Measurements from ENCODE around the gene SNX11.

The SNX11 gene

DNA sequence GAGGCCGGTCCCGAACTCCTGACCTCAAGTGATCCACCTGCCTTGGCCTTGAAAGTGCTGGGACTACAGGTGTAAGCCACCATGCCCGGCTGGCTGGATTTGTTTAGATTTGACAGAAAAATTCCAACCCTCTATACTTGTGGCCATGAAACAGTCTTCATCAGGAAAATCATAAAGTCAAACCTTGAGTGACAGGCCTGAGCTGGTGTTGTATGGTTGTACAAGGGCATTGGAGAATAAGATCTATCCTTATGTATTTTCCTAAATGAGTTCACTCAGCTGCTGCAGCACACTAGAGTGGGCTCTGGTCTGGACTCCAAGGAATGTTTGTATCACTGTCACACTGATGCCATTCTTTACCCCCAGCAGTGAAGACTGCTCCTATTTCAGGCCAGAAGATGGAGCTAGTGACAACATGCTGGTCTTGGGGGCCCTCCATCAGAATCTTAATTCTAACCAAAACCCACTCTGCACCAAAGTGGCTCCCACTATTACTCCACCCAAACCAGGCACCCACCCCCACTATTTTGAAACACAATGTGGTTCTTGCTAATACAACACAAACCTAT lies 27.4 kb downstream of the SNX11 start:
- FAIRE-seq: no peak

DNA sequence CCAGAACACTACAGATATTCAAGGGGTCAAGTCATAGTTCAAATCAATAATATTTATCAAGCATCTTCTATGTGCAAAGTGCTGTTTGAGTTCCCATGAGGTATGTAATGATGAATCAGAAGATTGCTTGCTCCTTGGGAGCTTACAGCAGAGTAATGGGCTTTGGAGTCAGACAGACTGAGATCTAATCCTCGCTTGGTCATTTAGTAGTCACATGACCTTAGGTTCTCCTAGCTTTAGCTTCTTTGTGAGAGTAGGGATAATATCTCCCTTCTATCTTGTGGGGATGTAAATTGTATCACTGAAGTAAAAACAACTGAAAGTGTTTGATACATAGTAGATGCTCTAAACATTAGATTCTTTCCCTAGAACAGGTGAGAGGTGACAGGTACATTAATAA lies 30.1 kb downstream of the SNX11 start:
- no peak for FAIRE-seq

DNA sequence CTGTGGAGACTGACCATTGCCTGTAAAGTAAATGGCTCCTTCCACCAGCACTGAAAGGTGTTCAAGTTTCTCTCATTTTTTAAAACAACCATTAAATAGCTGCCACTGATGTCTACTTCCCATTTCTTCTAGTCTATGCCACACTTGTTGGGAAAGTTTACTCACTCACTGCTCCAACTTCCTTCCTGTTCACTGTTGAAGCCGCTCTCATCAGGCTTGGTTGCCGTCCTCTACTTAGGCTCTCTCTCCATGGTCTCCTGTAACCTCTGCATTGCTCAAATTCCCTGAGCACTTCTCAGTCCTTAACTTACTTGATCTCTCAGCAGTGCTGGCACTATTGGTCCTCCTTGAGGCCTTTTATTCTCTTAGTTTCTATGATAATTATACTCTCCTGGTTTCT lies 32.4 kb downstream of the SNX11 start:
- no peak for FAIRE-seq

DNA sequence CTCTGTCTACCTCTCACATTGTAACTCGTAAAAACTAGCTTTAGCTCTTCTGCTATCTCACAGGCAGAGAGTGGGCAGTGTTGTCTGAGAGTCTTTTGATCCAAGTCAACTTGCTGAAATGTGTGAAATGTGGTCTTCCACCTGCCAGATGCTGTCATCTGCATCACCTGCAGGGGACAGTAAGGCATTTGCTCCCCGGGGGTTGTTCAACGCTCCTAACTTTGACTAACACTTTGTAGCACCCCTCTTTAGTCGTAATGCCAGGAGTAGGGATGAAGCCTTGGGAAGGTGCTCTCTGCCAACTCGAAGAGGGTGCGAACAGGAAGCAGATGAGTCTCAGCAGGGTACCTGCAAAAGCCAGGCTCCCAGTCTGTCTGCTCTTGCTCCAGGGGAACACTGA lies 36.1 kb downstream of the SNX11 start:
- FAIRE-seq: no peak

DNA sequence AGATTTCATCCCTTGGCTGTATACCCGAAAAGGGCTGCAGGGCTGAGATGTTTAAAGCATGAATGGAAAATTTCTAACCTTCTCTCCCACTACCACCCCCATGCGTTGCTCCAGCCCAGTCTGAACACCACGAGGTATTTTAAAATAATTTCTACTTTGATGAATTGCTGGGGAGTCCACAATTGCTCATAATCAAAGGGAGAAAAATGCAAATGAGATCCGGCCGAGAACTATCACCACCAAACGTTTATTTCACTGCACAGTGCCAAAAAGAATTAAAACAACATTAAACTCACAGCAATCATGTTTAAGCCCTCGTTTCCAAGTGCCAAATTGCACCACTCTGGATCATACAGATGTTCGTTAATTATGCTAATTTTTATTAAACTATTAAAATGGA lies 36.7 kb downstream of the SNX11 start:
- no peak for FAIRE-seq

GRCh38 chr17:48144976-48145798 lies 37.6 kb downstream of the SNX11 start:
- no peak for FAIRE-seq

- FAIRE-seq: no peak
Observed at GRCh38 chr17:48148029-48148770, 40.6 kb downstream of the SNX11 start.

DNA sequence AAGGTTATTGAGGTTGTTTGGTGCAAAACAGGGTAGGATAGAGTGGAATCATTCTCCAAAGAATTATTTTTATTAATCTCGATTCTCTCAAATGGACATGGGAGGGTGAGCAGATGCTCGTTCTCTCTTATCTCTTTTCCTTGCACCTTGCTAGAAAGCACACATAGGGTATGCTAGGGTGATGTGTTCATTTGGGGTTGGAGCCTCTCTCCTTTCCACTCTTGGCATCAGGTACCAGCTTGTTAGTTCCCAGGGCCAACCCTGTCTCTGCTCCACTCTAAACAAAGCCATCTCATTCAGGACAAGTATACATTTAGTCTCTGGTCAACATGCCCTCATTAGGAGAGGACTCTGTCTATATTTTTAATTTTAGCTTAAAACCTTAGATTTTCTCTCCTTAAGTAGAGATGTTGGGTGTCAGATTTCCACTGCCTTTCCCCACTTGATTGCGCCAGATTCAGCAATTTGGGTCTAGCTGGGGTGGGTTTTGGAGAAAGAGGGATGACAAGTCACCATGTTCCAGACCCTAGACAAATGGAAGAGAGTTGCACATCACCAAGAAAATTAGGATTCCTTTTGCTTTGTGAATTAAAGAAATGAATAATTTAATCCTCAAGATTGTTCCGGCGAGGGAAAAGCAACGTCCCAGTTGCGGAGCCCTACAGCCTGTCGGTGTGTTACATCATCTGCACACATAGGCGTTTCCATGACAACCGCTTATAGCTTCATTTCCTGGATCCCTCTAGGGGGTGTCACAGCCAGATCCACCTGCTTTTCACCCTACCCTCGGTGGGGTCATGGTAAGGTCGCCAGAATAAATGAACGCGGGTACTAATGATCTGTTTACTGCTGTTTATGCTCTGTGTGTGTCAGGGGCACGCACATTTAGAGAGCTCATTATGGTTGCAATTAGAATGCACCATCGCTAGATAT lies 41.6 kb downstream of the SNX11 start:
- no peak for FAIRE-seq

DNA sequence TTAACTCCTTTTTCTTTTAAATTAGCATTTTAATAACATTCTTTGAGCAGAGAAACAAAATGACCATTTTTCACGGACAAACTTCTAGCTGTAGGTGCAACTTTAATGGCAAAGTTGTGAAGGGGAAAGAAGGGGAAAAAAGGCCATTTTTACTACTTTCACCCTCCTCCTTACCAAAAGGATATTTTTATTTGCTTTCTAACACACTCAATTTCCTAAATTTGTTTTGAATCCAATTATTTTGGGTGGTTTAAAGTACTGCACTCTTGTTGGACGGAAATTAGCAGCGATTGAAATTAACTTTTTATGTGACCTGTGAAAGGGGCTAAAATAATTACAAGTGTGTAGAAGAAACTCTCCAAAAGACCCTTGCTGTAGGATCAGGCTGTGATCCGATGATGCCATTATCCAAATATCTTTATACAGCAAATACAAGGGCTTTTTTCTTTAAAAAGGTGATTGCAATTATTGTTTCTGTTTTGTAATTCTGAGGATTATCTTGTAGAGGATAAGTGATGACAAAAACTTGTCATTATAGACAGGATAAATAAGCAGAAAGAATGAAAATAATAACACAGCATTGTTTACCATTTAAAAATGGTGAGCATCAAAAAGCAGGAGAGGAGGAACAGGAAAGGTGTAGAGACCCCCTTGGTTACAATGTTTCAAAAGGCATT lies 42.4 kb downstream of the SNX11 start:
- FAIRE-seq: no peak

GRCh38 chr17:48150597-48151001 lies 43.0 kb downstream of the SNX11 start:
- no peak for FAIRE-seq

GRCh38 chr17:48151220-48151619 lies 43.7 kb downstream of the SNX11 start:
- no peak for FAIRE-seq

GRCh38 chr17:48152289-48152688 lies 44.7 kb downstream of the SNX11 start:
- FAIRE-seq: no peak

DNA sequence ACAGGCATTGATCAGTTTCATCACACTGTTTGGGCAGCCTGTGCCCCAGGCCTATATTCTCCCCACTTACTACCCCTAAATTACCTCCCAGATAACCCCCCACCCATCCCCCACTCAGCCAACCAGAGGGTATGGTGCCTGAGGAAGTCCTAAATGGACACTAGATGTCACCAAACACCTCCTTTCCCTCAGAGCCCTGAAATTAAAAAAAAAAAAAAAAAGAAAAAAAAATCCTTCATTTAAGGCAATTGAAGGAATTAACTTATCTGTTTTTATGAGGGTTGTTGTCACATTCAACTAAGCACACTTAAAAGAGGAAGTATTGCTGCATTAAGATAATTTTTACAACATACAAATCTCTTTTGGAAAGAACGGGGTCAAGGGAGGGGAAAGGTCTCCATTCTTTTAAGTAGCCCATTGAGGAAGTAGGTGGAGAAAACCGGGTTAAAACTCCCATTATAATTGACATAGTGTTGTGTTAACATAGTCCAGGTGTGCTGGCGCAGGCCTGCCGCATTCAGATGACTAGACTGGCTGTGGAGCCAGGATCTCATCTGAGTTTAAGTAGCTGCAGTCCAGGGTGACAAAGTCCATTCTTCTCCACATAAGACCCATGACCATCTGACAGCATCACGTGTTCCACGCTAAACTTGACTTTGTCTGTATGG lies 46.3 kb downstream of the SNX11 start:
- peak; percentile 85 for FAIRE-seq

DNA sequence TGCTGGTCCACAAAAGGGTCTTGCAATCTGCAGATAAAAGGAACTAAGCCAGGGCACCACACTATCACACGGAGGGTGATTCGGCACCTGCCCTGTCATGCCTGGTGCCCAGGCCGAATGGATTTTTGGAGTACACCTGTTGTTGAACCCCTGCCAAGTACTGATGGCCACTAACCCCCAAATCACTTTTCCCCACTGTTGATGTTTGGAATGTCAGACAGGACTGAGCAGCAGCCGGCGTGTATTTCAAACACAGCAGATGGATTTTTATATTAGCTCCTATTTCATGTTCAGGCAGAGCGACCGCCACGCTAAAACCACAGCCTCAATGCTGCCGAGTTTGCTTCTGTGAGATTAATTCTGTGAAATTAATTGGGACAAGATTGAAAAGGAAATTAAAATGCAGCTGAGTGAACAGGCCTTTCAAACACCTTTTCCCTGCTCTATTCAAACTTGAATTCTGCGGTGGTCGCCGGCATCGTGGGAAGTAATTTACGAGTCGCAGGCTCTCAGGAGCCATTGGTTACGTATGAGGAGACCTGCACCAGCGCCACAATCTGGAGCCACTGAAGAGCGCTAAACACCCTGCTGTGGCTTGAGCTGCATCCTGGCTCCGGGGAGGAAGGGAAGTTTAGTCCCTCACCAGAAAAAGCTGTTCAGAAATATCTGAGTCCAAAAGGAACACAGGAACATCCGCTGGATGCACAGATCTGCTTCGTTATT lies 48.5 kb downstream of the SNX11 start:
- no peak for FAIRE-seq

DNA sequence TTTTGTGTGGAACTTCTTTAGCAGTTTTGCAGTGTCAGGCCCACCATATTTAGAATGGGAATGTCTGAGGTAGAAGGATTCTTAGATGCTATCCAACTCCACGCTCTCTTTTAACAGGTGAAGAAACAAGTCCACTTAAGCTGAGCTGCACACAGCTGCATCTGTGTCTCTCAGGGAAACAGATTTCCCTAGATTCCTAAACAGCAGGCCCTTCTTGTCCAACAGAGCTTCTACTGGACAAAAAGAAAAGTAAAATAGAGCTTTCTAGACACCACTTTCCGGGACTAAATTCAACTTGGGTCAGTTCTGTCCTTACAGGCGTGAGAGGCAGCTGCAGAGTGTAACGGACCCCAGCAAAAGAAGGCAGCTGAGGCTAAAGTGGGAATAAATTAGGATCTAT lies 51.7 kb downstream of the SNX11 start:
- FAIRE-seq: no peak

DNA sequence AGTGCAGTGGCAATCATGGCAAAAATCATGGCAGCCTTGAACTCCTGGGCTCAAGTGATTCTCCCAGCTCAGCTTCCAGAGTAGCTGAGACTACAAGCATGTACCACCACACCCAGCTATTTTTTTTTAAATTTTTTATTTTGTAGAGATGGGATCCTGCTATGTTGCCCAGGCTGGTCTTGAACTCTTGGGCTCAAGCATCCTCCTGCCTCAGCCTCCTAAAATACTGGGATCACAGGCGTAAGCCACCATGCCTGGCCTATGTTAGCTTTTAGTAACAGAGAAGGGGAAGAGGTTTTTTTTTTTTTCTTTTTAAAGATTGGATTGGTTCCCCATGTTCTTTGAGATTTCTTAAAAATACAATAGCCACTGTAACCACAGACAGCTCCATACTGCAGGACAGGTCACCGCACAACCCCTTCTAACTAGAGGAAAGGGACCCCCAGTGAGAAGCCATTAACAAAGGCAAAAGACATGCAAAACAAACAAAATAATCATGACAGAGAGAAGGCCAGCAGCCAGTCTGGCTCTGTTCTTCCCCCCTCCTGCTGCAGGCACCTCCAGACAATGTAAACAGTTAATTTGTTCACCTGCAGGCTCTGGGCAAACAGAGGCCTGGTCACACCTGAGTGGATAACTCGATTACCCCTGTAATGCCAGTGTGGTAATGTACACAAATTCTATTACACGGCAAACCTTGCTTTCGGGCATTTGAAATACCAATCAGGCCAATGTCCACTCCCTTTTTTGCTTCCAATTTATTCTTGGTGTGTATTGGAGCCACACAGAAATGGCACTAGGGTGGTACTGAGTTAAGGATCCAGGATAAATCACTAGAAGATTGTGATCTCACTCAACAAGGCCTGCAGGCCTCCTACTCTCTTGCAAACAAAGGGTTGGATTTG lies 52.9 kb downstream of the SNX11 start:
- peak; percentile 98 for FAIRE-seq

- FAIRE-seq: peak; percentile 5
Observed at GRCh38 chr17:48161127-48161905, 53.8 kb downstream of the SNX11 start.

DNA sequence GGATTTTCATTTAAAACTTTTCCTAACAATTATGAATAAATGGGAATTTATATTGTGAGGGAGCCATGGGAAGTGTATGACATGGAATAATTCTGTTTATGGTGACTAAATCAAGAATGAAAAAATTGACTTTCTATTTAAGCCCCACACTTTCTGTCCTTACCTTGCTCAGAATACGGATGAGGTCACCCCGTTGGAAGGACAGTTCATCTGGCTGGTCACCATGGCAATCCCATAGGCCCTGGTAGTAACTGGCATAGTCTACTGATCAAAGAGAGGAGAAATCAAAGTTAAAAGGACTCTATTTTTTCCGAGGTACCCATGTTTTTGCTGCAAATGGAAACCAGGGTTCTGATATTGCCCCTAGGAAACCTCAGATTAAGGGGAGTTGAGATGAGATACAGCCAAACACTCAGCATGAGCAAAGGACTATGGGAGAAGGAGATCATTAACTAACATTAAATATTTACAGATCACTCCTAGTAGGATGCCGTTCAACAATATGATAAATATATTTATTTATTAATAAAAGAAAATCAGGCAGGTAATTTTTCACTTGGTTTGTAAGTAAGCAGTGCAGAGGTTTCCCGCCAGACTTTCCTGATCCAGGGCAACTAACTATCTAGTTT lies 54.9 kb downstream of the SNX11 start:
- FAIRE-seq: no peak

Measured in islet of Langerhans (tissue), 1 donor.